GM18517 (cell line): Measurements from ENCODE around the gene PLEKHG3.

Experiments used
- ATAC-seq: cut with Tn5 transposase; IDR thresholded peaks from one replicate; pipeline ENCODE4 v1.9.1; 2021; ENCODE audit warnings: mild to moderate bottlenecking, moderate library complexity; ENCODE audit not compliant: unreplicated experiment

Gene PLEKHG3

DNA sequence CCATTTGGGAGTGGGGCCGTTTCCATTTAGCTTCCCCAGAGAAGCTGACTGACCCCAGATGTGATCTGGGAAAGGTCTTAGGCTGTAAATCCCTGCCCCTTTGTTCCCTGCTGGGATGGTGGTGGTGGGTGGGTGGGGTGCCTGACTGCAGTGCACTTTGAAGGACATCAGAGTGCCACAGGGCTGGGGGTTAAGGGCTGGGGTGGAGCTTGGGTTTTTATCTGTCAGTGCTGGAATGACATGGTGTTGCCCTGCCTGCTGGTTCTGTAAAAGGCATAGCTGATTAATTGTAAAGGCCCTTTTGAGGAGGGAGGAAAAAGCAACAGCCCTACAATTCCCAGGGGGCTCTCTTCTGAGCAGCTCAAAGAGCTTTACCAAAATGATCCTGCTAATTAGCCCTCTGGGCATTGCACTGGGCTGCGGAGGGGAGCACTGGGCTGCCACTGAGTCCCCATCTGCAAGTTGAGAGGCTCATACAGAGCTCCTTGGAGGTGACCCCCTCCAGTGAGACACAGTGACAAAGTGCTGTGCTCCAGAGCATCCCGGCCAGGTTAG lies 21.1 kb downstream of the PLEKHG3 start:
- ATAC-seq, result no peak

DNA sequence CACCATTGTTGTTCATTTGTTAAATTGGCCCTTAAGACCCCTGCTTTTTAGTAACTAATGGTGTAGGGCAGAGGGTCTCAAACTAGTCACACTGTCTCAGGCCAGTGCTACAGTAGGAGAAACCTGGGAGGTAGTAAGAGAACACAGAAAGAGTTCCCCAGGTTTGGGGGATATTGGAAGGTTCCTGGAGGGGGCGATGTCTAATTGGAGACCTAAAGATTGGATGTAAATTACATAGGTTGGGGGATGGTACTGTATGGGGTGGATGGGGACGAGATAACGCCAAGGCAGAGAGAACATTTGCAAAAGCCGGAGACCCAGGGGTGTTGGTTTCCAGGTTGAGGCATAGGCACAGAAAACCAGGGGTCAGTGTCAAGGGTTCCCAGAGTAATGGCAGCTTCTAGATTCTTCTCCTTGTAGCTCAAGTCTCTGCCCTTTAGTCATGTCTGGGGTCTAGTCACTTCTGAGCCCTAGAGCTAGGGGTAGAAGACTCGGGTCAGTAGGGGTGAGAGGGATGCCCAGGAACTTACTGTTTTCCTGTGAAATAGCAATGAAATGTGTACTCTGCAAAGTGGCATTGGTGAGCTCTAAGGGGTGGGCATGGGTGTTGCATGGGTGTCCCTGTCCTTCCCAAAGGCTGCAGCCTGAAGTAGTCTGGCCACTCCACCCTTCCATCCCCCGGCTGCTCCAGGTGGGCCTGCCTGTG lies 21.8 kb downstream of the PLEKHG3 start:
- ATAC-seq, result no peak

DNA sequence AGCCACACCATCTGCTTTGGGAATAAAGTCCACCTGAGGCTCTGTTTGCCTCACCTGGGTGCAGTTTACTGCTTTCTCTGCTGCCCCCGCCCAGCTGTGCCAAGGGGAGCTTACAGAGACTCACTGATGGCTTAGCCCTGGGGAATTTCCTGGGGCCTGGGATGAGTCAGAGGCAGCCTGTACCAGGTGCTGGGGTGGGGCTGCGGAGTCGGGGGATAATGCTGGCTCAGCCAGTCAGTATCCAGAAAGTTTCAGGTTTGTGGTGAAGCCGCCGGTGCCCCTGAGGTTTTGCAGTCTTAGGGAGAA lies 22.3 kb downstream of the PLEKHG3 start:
- no peak for ATAC-seq

DNA sequence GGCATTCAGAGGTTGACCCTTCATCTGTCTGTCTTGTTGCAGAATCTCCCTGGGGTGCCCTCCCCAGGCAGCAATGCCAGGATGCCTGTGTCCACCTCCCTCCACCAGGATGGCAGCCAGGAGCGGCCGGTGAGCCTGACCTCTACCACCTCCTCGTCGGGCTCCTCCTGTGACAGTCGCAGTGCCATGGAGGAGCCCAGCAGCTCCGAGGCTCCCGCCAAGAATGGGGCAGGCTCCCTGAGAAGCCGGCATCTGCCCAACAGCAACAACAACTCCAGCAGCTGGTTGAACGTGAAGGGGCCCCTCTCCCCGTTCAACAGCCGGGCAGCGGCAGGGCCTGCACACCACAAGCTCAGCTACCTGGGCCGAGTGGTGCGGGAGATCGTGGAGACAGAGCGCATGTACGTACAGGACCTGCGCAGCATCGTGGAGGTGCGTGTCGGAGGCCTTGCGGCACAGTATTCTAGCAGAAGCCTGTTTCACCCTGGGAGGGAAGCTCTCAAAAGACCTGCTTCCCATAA lies 23.4 kb downstream of the PLEKHG3 start:
- no peak for ATAC-seq

DNA sequence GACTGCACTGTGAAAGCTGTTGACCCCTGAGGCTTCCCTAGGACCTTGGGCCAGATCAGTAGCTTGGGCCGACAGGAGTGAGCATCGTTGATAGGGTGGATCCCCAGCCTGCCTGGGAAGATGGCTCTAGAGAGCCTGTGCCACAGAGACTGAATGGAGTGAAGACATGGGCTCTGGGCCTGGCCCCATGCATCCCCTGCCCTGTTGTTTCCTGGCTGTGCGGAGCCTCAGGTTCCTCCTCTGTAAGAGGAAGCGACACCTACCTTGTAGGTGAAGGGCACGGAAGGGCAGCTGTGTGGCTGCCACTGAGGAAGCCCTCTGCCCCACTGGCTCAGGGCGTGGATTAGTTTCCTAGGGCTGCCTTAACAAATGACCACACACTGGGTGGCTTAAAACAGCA lies 23.9 kb downstream of the PLEKHG3 start:
- ATAC-seq, result no peak

DNA sequence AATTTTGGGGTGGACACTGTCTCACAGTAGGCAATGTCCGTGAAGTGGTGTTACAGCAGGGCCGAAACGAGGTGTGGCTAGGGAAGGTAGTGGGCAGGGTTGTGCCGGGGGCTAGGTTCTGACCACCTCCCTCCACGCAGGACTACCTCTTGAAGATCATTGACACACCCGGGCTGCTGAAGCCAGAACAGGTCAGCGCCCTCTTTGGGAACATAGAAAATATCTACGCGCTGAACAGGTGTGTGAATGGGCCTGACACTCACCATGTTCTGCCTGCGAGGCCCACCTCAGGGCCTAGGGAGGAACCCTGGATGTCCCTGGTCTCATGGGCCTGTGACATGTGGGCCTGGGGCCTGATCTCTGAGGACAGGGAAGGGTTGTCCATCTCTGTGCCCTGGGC lies 24.6 kb downstream of the PLEKHG3 start:
- ATAC-seq, result no peak

DNA sequence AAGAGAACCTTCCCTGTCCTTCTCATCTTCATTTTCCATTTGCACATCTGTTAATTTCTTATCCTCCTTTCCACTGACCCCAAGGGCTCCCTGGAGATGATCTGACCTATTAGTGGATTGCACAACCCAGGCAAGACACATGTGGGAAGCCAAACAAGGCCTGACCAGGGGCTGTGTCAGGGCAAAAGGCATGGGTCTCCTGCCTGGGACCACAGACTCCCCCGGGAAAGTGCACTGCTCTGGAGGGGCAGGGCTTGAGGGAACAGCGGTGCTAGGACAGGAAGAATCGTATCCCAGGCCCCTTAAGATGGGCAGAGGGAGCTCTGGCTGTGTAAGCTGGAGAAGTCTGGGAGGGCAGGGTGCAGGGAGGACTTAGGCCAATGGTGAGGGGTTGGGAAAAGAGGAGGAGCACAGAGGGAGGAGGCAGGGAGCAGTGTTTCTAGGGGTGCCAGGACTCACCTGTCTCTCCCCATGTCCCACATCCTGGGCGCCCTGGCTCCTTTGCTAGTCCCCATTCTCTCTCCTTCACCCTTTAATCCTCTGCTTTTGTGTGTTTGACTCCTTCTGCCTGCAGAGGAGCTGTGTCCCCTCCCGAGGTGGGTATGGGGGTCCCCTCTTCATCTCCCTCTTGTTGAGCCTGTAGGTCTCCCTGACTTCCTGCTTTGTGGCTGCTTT lies 25.3 kb downstream of the PLEKHG3 start:
- ATAC-seq, result no peak

DNA sequence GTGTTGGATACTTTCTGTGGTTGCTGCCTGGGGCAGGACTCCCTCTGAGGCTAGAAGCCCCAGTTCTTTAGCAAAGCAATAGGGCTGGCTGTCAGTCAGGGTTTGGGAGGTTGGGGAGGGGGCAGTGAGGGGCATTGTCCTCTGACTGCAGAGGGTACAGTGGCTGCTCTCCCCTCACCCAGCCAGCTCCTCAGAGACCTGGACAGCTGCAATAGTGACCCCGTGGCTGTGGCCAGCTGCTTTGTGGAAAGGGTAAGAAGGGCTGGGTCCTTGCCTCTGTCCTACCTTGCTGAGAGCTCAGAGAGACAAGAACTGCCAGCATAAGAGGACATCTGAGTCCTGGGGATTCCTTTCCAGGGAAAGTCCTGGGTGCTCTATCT lies 25.8 kb downstream of the PLEKHG3 start:
- no peak for ATAC-seq

DNA sequence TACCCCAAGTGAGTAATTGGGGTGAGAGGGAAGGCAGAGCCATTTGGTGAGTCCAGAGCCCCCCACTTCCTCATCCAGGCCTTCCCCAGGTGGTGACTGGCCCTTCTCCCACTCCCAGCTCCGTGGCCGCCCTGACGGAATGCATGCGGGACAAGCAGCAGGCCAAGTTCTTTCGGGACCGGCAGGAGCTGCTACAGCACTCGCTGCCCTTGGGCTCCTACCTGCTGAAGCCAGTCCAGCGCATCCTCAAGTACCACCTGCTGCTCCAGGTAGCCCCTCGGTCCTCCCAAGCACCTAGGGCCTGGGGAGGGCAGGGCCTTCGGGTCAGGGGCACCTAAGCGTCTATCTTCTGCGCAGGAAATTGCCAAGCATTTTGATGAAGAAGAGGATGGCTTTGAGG lies 26.5 kb downstream of the PLEKHG3 start:
- ATAC-seq, result no peak

DNA sequence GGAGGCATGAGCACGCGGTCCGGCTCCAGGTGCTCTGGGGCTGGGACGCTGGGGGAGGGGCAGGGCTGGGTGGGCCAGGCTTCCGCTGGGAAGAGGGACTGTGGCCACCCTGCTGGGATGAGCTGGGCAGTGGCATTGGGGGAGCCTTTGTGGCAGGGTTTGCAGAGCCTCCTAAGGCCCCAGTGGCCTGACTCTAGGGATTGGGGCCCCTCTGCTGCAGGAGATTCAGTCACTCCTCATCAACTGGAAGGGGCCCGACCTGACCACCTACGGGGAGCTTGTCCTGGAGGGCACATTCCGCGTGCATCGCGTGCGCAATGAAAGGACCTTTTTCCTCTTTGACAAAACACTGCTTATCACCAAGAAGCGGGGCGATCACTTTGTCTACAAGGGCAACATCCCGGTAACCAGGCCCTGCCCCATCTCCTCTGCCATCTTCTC lies 26.9 kb downstream of the PLEKHG3 start:
- no peak for ATAC-seq

DNA sequence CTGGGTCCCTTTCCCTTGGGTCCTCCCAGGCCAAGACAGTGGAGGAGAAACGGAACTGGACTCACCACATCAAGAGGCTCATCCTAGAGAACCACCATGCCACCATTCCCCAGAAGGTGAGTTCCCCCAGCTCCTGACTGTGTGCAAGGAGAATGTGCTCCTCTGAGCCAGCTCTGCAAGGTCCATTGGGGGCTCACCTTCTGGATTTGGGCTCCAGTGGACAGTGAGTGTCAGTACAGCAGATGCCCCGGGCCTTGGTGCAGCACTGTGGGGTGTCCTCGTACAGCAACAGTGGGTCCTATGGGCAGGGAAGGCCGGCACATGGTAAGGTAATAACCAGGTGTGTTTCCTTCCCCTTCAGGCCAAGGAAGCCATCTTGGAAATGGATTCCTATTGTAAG lies 27.8 kb downstream of the PLEKHG3 start:
- ATAC-seq, result no peak

DNA sequence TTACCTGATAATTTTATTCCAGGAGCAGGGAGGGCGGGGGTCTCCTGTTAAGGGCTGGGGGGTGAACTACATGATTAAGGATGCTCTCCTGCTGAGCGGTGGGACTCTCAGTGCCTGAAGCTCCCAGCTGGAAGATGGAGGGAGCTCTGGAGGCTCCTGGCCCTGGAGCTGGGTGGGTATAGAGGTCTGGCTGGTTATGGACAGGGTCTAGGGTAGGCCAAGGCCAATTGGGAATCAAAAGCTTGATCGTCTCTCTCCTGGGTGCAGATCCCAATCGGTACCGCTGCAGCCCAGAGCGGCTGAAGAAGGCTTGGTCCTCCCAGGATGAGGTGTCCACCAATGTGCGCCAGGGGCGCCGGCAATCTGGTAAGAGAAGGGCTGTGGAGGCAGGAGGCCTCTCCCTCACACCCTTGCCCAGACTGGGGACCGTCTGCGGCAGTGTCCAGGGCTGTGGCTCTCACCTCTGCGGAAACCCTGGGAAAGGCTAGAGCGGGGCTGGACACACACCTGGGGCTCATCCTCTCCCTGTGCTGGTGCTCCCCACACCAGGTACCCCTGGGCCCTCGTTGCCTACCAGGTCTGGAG lies 28.4 kb downstream of the PLEKHG3 start:
- no peak for ATAC-seq

DNA sequence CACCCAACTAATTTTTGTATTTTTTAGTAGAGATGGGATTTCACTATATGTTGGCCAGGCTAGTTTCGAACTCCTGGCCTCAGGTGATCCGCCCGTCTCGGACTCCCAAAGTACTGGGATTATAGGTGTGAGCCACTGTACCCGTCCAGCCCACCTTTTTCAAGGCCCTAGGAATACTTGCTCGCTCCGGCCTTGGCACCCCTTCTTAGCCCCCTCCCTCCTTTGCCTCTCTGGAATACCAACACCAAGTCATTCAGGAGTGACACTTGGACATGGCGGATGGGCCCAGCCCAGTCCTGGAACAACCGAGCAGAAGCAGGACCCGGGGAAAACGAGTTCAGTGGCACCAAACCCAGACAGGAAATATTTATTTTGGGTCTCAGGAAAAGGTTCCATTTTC lies 29.1 kb downstream of the PLEKHG3 start:
- no peak for ATAC-seq

DNA sequence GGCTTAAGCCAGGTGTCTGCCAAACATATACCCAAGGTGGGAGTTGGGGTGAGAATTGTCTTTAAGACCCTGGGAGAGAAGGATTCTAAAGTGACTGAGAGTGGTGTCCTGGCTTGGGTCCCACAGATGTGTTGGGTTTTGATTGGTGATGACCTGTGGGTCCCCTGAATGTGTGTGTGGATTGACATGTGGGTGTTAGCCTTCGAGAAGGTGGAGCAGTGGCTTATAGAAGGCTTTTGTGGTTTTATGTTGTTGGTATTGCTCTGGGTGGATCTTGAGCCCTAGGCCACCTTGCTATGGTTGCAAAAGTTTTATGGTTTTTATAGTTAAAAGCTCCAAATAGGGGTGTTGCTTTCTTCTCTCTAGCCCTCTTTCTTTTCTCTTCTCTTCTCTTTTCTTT lies 29.7 kb downstream of the PLEKHG3 start:
- ATAC-seq, result no peak

DNA sequence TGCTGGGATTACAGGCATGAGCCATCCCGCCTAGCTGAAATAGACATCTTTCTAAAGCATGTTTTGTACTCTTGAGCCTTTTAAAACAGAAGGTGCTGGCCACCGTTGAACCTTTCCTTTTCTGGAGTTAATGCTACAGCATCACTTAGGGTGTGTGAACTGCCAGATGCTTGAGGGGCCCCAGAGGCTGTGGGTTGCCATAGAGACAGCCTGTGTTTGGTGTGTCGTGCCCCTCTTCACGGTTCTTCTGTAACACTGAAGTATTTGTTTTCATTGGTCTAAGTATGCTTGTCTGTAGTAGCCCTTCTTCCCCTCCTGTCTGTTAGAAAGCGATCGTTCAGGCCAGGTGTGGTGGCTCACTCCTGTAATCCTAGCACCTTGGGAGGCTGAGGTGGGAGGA lies 30.8 kb downstream of the PLEKHG3 start:
- ATAC-seq, result no peak

DNA sequence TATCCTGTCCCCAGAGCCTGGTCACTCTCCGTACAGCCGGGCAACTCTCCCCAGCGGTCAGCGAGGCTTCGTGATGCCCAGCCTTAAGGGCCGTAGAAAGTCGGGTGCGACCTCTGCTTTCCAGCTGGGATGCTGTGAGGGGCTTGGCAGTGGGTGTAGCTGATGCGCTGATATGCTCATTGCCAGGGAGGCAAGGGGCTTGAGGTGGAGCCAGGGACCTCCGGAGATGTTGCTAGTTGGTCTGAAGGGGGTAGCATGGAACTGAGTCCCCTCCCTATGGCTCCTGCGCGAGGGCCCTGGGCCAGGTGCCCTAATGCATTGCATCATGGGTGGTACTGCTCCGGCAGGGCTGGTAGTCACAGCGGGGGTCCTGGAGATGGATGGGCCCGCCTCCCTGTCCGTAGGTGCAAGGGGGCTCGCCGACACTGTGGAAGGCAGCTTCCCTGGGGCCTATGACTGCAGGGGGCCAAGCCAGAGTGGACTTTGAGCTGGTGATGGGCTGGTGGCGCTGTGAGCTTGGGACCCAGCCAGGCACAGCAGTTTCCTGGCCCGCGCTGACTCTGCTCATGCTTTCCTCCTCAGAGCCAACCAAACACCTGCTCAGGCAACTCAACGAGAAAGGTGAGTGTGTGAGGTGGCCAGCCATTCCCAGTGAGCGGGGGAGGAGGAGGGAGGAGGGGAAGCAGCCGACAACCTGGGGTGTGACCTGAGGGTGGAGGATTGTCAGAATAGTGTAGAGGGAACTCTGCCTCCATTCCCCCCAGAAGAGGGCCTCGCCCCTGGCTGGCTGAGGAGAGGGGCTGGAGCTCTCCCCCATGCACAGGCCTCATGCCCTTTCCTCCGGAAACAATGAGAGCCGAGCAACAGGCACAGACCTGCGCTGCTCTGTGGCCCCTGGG lies 32.3 kb downstream of the PLEKHG3 start:
- ATAC-seq, result no peak

DNA sequence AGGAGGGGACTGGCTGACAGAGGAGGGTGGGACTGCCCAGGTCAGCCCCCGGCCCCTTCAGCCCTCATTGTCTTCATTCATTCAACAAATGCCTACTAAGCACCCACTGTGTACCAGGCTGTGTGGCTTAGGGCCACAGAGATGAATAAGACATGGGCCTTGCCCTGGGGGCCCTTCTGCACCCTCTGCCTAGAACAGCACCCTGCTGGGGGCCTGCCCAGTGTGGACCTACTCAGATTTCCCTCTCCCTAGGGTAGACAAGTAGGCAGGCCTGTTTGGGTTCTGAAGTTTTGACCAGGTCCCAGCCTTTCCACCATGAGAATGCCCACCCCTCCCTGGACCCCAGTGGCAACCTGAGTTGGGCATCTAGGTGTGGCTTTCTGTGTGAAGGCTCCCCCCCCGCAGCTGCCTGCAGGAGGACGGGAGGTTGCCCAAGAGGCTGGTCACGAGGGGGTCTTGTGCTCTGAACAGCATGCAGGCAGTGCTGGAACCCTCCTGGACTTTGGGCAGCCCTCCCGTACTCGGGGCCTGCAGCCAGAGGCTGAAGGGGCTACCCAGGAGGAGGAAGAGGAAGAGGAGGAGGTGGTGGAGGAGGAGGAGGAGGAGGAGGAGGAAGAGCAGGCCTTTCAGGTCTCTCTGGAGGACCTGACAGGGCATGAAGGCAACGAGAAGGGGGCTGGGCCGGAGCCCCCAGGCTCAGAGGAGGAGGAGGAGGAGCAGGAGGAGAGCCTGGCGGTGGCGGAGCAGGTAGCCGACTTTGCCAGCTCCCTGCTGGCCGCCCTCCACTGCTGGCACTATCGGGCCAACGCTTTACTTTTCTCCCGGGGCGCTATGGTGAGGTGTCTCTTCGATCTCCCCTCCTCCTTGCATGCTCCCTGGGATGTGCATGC lies 33.4 kb downstream of the PLEKHG3 start:
- no peak for ATAC-seq

DNA sequence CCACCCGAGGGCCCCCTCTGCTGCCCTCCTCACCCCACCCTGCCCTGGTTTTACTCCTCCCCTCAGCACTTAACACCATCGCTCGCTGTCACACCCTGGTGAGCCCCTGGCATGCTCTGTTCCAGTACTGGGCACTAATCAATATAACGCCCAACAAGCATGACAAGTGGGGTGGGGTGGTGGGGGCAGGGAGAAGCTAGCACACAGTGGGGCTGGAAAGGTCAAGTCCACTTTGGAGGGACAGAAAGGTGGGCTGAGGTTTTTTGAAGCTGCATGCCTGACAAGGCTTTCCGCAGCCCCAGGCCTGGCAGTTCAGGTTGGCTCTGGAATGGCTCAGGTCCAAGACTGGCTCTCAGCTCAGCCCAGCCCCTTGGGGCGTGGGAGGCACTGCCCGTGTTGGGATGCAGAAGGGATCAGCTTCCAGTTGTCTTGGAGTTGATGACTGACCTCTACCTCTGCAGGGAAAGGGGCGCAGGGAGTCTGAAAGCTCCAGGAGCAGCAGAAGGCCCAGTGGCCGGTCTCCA lies 34.1 kb downstream of the PLEKHG3 start:
- ATAC-seq, result no peak

DNA sequence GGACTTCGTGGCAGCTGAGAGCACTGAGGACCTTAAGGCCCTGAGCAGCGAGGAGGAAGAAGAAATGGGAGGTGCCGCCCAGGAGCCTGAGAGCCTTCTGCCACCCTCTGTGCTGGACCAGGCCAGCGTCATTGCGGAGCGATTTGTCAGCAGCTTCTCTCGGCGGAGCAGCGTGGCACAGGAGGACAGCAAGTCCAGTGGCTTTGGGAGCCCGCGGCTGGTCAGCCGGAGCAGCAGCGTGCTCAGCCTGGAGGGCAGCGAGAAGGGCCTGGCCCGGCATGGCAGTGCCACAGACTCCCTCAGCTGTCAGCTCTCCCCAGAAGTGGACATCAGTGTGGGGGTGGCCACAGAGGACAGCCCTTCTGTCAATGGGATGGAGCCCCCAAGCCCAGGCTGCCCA lies 37.0 kb downstream of the PLEKHG3 start:
- no peak for ATAC-seq

DNA sequence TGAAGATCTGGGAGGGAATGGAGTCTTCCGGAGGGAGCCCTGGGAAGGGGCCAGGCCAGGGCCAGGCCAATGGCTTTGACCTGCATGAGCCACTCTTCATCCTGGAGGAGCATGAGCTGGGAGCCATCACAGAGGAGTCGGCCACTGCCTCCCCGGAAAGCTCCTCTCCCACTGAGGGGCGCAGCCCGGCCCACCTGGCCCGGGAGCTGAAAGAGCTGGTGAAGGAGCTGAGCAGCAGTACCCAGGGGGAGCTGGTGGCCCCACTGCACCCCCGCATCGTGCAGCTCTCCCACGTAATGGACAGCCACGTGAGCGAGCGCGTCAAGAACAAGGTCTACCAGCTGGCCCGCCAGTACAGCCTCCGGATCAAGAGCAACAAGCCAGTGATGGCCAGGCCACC lies 37.7 kb downstream of the PLEKHG3 start:
- no peak for ATAC-seq
